ENCODE results near the gene SELENON. TPM values are rescaled to one million over a fixed set of nuclear protein-coding genes. Genes with fewer than 3 reads are reported as not detected.
A peak's percentile ranks its signal among the peaks of the same experiment; 100 is the strongest.

The SELENON gene, protein sequence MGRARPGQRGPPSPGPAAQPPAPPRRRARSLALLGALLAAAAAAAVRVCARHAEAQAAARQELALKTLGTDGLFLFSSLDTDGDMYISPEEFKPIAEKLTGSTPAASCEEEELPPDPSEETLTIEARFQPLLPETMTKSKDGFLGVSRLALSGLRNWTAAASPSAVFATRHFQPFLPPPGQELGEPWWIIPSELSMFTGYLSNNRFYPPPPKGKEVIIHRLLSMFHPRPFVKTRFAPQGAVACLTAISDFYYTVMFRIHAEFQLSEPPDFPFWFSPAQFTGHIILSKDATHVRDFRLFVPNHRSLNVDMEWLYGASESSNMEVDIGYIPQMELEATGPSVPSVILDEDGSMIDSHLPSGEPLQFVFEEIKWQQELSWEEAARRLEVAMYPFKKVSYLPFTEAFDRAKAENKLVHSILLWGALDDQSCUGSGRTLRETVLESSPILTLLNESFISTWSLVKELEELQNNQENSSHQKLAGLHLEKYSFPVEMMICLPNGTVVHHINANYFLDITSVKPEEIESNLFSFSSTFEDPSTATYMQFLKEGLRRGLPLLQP
- total RNA-seq = 10 to 100 TPM; 10.5 to 56.7 (median 21.3) TPM

DNA sequence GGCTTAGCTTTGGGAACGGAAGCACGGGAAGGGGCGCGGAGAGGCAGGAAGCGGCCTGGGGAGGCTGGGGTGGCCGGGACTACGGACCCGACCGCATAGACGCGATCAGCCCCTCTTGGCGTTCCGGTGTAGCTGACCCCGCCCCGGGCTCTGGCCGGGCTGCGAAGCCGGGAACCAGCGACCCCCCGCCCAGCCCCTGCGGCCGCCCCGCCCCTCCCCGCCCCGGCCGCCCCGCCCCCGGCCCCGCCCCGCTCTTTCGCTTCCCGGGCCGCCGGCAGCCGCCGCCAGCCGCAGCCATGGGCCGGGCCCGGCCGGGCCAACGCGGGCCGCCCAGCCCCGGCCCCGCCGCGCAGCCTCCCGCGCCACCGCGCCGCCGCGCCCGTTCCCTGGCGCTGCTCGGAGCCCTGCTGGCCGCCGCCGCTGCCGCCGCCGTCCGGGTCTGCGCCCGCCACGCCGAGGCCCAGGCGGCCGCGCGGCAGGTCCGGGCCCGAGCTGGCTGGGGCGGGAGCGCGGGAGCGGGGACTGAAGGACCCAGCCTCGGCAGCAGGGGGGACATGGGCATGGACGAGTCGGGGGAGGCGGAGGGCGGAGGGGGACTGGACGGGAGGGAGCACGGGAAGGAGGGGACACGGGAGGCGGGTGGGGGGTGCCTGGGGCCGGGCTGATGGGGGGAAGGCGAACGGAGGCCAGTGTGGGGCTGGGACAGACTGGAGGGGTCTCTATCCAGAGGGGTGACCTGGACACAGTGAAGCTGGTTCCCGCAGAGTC is at the start of gene SELENON:
Gene SELENON, plus strand, starts transcription at position 259 of the 768 bp plus-strand sequence. Its CDS starts 38 bp downstream, at position 297.
- Histone ChIP-seq H3K27ac (peak within 1 kb of the TSS in 1 of 2 donors; percentile 82), H3K4me3 (peak within 1 kb of the TSS; percentile 45 to 75 (median 56)), H3K4me1 (replicated peaks in 1 of 2) (peaks cover 26 to 33% of the 10 kb centered on the region in 2 donors)
- ATAC-seq (replicated peaks in 6 of 8) = peak; percentile 63 to 84 (median 80)
- WGBS, 10 experiments = 0 to 8% methylated on average over 1 to 7 of the region's 91 CpGs; no CpG with 5 or more reads in 8 of the 10 experiments
- in situ Hi-C loops (cut with MboI; ENCODE audit: low pct_unique_long_range_greater_than_20kb in 2 of 9, low sequenced_read_pairs in 9 of 9, unreplicated experiment in 9 of 9) = loop anchor here (10.0 to 25.0 kb wide), 4 partner anchors 175 to 563 kb away; partner anchors contain the start of genes MAN1C1 (in 8 of the 9), RSRP1 (in 2 of the 9) and SYF2 (in 2 of the 9)

DNA sequence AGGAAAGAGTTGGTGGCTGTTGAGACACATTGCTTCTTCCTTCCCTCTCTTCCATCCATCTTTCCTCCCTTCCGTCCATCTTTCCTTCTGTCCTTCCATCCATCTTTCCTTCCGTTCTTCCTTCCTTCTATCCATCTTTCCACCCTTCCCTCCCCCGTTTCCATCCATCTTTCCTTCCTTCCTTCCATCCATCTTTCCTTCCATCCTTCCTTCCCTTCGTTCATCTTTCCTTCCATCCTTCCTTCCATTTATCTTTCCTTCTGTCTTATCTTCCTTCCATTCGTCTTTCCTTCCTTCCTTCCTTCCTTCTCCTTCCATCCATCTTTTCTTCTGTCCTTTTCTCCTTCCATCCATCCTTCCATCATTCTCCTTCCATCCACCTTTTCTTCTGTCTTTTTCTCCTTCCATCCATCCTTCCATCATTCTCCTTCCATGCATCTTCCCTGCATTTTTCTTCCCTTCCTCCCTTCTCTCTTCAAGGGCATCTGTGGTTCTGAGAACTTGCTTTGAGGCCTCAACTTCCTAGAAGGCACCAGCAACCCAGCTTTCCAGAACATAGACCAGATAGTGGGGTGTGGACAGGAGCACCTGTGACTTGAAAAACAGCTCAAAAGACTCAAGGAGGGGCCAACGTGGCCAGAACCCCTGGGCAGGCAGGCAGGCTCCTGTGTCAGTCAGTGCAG is 48.9 kb upstream of the SELENON start:
- Histone ChIP-seq H3K4me1 (replicated peaks in 1 of 2) (peaks cover 14 to 17% of the 10 kb centered on the region in 2 donors), H3K27ac (no peak overlapping the region), H3K4me3 (no peak overlapping the region)
- in situ Hi-C loops (cut with MboI; ENCODE audit: low pct_unique_long_range_greater_than_20kb in 2 of 9, low sequenced_read_pairs in 9 of 9, unreplicated experiment in 9 of 9) = no loop called here
- ATAC-seq (replicated peaks in 6 of 8) = no peak
- WGBS, 10 experiments = 44 to 91% (median 78%) methylated on average over 3 to 6 of the region's 6 CpGs

DNA sequence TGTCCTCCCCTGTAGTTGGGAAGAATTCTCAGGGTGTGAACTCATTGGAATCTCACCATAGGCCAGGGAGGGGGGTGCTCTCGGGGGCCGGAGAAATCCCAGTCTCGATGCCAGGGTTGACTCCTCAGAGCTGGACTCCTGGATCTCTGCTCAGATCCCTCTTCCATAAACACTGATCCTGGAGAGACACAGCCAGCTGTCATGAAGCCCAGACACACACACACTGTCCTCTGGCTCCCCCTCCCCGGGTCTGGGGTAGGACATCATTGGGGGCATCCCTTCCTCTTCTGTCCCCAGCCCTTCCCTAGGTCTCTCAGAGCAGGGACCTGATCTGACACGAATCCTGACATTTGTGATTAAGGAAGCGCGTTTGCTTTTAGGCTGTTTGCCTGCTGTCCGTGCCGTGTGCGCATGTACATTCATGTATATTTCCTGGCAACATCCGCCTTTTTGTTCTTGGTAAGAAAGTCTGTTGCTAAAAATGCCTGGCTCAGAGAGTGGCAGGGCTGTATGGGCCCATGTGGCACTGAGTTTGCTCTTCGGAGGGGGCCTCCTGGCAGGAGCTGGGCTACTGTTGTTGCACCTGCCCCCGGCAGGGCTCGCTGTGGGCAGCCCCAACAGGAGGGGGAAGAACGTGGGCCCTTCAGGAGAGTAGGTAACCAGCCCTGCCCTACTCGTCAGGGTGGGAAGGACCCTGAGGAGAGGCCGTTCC is 45.4 kb upstream of the SELENON start:
- Histone ChIP-seq H3K27ac (no peak overlapping the region), H3K4me3 (no peak overlapping the region), H3K4me1 (replicated peaks in 1 of 2) (peaks cover 4 to 9% of the 10 kb centered on the region in 2 donors)
- 0 to 84% (median 59%) methylated on average over 1 to 14 of the region's 17 CpGs; no CpG with 5 or more reads in 2 of the 10 experiments for WGBS, 10 experiments
- in situ Hi-C loops (cut with MboI; ENCODE audit: low pct_unique_long_range_greater_than_20kb in 2 of 9, low sequenced_read_pairs in 9 of 9, unreplicated experiment in 9 of 9) = no loop called here
- peak; percentile 41 to 80 (median 52) for ATAC-seq (replicated peaks in 6 of 8)

DNA sequence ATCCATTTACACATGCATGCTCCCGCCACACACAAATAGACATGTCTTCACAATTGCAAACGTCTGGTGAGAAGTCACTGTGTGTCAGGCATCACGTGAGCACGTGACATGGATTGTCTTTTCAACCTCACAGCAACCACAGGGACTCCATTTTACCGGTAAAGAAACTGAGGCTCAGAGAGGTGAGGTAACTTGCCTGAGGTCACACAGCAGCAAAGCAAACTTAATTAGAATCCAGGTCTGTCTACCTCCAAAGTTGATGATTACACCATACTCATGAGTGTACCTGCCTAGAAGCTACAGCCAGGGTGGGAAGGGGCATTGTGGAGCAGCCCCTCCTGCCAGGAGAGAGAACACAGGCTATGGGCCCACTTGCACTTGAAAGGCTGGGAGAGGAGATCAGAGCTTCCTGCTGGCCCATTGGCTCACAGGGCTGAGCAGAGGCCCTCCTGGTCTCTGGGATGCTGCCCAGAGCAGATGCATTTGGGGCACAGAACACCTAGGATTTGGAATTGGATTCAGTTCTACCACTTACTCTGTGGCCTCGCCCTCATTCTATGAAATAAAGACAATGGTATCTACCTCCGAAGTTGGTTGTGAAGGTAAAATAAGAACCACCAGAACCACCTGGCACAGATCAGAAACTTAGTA is 44.4 kb upstream of the SELENON start:
- Histone ChIP-seq H3K4me3 (no peak overlapping the region), H3K4me1 (replicated peaks in 1 of 2) (peaks cover 4 to 13% of the 10 kb centered on the region in 2 donors), H3K27ac (no peak overlapping the region)
- 43 to 93% (median 80%) methylated on average over 1 to 7 of the region's 7 CpGs; no CpG with 5 or more reads in 5 of the 10 experiments for WGBS, 10 experiments
- in situ Hi-C loops (cut with MboI; ENCODE audit: low pct_unique_long_range_greater_than_20kb in 2 of 9, low sequenced_read_pairs in 9 of 9, unreplicated experiment in 9 of 9) = no loop called here
- no peak for ATAC-seq (replicated peaks in 6 of 8)

DNA sequence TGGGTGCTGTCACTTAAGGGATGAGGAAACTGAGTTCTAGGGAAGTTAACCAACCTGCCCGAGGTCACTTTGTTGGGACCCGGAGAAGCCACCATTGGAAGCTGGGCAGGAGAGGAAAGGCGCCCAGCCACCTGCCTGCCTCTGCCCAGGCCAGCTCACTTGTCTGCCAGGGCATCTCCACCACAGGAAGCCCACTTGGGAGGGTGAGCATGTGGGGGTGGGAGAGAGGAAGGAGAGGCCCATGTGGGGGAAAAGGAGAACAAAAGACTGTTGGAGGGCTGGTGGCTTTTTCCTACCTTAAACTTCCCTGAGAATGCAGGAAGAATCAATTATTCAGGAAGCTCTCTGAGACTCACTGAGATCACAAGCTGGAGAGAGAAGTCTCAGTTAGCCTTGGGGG is 43.8 kb upstream of the SELENON start:
- no peak overlapping the region for H3K27ac ChIP-seq

DNA sequence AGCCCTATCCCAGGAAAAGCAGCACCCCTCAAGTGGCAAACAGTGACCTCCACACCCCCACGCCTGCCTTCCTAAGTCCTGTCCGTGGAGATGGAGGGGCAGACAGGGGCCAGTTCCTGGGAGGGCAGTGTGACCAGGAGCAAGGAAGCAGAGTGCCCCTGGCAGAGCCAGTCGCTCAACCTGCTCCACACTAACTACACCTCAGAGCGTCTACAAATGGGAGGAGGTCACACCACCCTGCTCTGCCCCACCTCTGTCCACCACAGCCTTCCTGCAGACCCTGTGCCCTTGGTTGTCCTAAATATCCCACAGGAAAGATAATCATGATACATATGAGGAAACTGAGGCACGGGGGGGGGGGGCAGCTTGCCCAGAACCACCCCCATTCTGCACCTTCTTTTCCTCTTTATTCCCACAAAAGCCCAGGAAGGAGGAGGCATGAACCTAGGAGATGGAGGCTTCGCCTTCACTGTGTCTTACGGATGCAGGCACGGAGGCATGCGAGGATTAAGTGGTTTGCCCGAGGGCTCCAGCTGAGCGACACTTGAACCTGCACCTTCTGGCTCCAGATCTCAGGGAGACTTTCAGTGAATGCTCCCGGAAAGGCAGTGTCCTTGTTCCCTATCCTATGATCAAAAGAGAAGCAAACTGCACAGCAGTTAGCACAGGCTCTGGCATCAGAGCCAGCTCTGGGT is 42.7 kb upstream of the SELENON start:
- Histone ChIP-seq H3K4me3 (no peak overlapping the region), H3K27ac (no peak overlapping the region), H3K4me1 (replicated peaks in 1 of 2) (peaks cover 4 to 13% of the 10 kb centered on the region in 2 donors)
- in situ Hi-C loops (cut with MboI; ENCODE audit: low pct_unique_long_range_greater_than_20kb in 2 of 9, low sequenced_read_pairs in 9 of 9, unreplicated experiment in 9 of 9) = no loop called here
- ATAC-seq (replicated peaks in 6 of 8) = peak in 1 of 8 experiments; percentile 37
- WGBS, 10 experiments = 67 to 84% (median 76%) methylated on average over 1 to 10 of the region's 12 CpGs; no CpG with 5 or more reads in 4 of the 10 experiments

More for the DNA sequence above, 43.8 kb upstream of the SELENON start:
- in situ Hi-C loops (cut with MboI; ENCODE audit: low pct_unique_long_range_greater_than_20kb in 2 of 9, low sequenced_read_pairs in 9 of 9, unreplicated experiment in 9 of 9) = no loop called here
- H3K4me1 ChIP-seq (replicated peaks in 1 of 2) = peaks cover 4 to 13% of the 10 kb centered on the region in 2 donors
- 72 to 100% (median 92%) methylated on average over 1 to 3 of the region's 3 CpGs; no CpG with 5 or more reads in 6 of the 10 experiments for WGBS, 10 experiments
- ATAC-seq (replicated peaks in 6 of 8) = no peak
- H3K4me3 ChIP-seq = no peak overlapping the region

DNA sequence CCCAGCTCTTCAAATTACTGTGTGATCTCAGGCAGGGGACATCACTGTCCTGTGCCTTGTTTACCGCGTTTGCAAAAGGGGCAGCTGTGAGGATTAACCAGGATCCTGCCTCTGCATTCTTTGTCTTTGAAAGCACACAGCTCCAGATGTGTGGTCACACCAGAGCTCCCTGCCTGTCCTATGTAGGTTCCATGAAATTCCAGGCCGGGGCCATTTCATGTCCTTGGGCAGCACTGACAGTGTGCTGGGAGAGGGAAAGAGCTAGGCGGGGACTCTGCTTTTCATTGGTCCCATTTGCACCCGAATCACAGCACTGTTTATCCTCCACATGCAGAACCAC is 42.2 kb upstream of the SELENON start:
- H3K4me1 ChIP-seq (replicated peaks in 1 of 2) = peaks cover 4 to 13% of the 10 kb centered on the region in 2 donors

DNA sequence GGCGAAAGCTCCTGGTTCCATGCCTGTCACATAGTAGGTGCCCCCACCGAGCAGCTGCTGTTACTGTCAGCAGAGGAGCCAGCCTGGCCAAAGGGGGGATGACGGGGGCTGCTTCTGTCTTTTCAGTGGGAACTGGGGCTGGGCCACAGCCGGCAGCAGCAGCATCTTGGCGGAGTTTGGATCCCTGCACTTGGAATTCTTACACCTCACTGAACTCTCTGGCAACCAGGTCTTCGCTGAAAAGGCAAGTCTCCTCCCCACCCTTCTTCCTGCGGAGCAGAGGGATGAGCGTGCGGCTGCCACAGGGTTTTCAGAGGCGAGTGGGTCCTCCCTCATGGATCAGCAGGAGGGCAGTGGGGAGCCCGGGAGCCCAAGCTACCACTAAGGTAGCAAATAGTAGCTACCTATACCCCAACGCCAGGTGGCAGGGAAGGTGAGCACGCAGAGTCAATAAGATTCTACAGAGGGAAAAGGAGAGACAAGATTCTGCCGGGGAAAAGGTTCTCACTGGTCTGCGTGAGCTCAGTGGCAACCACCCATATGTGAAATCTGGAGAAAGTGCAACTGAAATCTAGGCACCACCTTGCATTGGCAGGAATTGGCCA is 41.4 kb upstream of the SELENON start:
- in situ Hi-C loops (cut with MboI; ENCODE audit: low pct_unique_long_range_greater_than_20kb in 2 of 9, low sequenced_read_pairs in 9 of 9, unreplicated experiment in 9 of 9) = no loop called here
- ATAC-seq (replicated peaks in 6 of 8) = no peak
- H3K4me3 ChIP-seq = no peak overlapping the region
- WGBS, 10 experiments = 20 to 100% (median 80%) methylated on average over 1 to 14 of the region's 15 CpGs; no CpG with 5 or more reads in 1 of the 10 experiments
- peaks cover 4 to 13% of the 10 kb centered on the region in 2 donors for H3K4me1 ChIP-seq (replicated peaks in 1 of 2)
- H3K27ac ChIP-seq = no peak overlapping the region

More for the DNA sequence above, 42.2 kb upstream of the SELENON start:
- in situ Hi-C loops (cut with MboI; ENCODE audit: low pct_unique_long_range_greater_than_20kb in 2 of 9, low sequenced_read_pairs in 9 of 9, unreplicated experiment in 9 of 9) = no loop called here
- no peak overlapping the region for H3K4me3 ChIP-seq
- no peak overlapping the region for H3K27ac ChIP-seq
- peak in 1 of 8 experiments; percentile 12 for ATAC-seq (replicated peaks in 6 of 8)
- WGBS, 10 experiments = 0 to 100% (median 64%) methylated on average over 1 to 5 of the region's 5 CpGs; no CpG with 5 or more reads in 3 of the 10 experiments

DNA sequence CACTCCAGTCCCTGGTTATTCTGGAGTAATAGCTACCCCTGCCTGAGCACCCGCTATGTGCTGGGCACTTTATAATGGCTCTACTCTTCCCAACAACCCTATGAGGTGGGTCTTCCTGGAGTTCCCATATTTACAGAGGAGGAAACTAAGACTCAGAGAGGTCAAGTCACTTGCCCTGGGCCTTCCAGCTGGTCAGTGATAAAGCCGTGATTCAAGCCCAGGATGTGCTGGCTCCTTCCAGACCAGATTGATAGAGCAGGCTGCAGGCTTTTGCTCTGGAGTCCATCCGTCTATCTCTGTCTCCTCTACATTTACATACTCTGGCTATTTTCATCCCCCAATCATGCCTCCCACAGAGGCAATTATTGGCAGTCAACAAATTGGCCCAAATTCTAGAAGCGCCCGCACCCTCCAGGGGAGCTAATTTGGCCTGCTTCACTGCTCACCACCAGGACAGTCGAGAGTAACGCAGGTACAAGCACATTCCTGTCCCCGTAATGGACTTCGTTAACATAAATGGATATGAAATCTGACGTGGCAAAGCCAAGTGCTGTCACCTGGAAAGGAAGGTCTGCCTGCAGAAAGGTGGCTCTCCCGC is 39.8 kb upstream of the SELENON start:
- WGBS, 10 experiments = 65 to 100% (median 81%) methylated on average over 4 to 11 of the region's 11 CpGs; no CpG with 5 or more reads in 4 of the 10 experiments
- in situ Hi-C loops (cut with MboI; ENCODE audit: low pct_unique_long_range_greater_than_20kb in 2 of 9, low sequenced_read_pairs in 9 of 9, unreplicated experiment in 9 of 9) = no loop called here

DNA sequence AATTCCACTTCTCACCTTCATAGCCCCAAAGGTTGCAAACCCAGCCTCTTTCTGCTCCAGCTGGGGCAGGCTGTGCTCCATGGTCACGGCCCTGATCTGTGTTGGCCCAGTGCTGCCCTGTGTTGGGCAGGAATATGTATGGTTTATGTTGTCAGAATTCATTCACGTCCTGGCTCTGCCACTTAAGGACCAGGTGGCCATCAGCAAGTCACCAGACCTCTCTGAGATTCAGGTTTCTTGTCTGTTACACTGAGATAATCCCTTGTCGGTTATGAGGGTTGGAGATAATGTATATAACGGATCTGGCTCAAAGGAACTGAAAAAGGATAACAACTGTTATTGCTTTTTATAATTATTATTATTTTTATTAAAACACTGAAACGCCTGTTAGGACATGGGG is 39.1 kb upstream of the SELENON start:
- no peak overlapping the region for H3K4me3 ChIP-seq
- peaks cover 8% of the 10 kb centered on the region in 2 donors for H3K4me1 ChIP-seq (replicated peaks in 1 of 2)
- in situ Hi-C loops (cut with MboI; ENCODE audit: low pct_unique_long_range_greater_than_20kb in 2 of 9, low sequenced_read_pairs in 9 of 9, unreplicated experiment in 9 of 9) = no loop called here
- ATAC-seq (replicated peaks in 6 of 8) = no peak
- 38 to 82% (median 64%) methylated on average over 1 to 5 of the region's 5 CpGs; no CpG with 5 or more reads in 3 of the 10 experiments for WGBS, 10 experiments
- H3K27ac ChIP-seq = no peak overlapping the region

More for the DNA sequence above, 39.8 kb upstream of the SELENON start:
- Histone ChIP-seq H3K4me1 (replicated peaks in 1 of 2) (peaks cover 3 to 5% of the 10 kb centered on the region in 2 donors), H3K4me3 (no peak overlapping the region), H3K27ac (no peak overlapping the region)
- ATAC-seq (replicated peaks in 6 of 8) = no peak

Data from motor neuron (in vitro differentiated cells).